ENCODE measurements around the gene GAS2L2. TPM values are rescaled to one million over a fixed set of nuclear protein-coding genes. Genes with fewer than 3 reads are reported as not detected.

Gene GAS2L2
- polyA plus RNA-seq, 1 donor: 0.08 TPM

GRCh38 chr17:35695613-35696012 lies 57.4 kb downstream of the GAS2L2 start:
- no peak for DNase-seq

DNA sequence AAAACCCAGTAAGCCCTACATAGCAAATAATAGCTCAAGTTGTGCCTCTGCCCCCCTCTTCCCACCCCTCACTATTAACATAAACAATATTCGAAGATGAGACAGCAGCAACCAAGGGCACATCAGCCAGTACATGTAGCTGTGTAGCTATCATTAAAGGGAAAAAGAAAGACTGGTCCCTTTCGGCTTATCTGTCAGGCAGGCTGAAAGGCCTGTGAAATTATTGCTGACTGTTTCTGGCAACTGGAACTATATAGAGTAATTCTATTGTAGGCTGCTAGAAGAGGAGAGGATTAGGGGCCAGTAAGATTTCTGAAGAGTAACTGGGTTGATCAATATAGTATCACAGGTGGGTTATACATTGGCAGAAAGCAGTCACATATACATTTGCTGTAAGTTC lies 58.1 kb downstream of the GAS2L2 start:
- DNase-seq: no peak

Other genes starting within 250 kb of the GAS2L2 start
- gene SLFN12L, start 215.6 kb downstream of the GAS2L2 start, polyA plus RNA-seq (ENCODE audit: insufficient read length): 0.18 TPM
- gene SLFN14, start 192.4 kb downstream of the GAS2L2 start, polyA plus RNA-seq (ENCODE audit: insufficient read length): 0.08 TPM
- 10.1 TPM for gene PEX12, start 174.7 kb downstream of the GAS2L2 start, polyA plus RNA-seq (ENCODE audit: insufficient read length)
- 143 TPM for gene AP2B1, start 165.9 kb downstream of the GAS2L2 start, polyA plus RNA-seq (ENCODE audit: insufficient read length)
- gene RASL10B, start 21.6 kb downstream of the GAS2L2 start, polyA plus RNA-seq (ENCODE audit: insufficient read length): 13.0 TPM
- not detected for gene C17orf50, start 7.6 kb upstream of the GAS2L2 start, polyA plus RNA-seq (ENCODE audit: insufficient read length)
- 1.2 TPM for gene MMP28, start 42.4 kb upstream of the GAS2L2 start, polyA plus RNA-seq (ENCODE audit: insufficient read length)
- 321 TPM for gene TAF15, start 56.2 kb upstream of the GAS2L2 start, polyA plus RNA-seq (ENCODE audit: insufficient read length)
- 0.20 TPM for gene HEATR9, start 115.7 kb upstream of the GAS2L2 start, polyA plus RNA-seq (ENCODE audit: insufficient read length)
- 1.5 TPM for gene CCL5, start 127.1 kb upstream of the GAS2L2 start, polyA plus RNA-seq (ENCODE audit: insufficient read length)
- gene RDM1, start 177.5 kb upstream of the GAS2L2 start, polyA plus RNA-seq (ENCODE audit: insufficient read length): 3.1 TPM
- gene LYZL6, start 190.5 kb upstream of the GAS2L2 start, polyA plus RNA-seq (ENCODE audit: insufficient read length): not detected
- gene CCL16, start 228.3 kb upstream of the GAS2L2 start, polyA plus RNA-seq (ENCODE audit: insufficient read length): 0.20 TPM
- gene CCL14, start 233.5 kb upstream of the GAS2L2 start, polyA plus RNA-seq (ENCODE audit: insufficient read length): 18.0 TPM
- gene CCL15, start 248.3 kb upstream of the GAS2L2 start, polyA plus RNA-seq (ENCODE audit: insufficient read length): 7.5 TPM